GM15510 (cell line): ENCODE data around the gene BFAR.
A peak's percentile ranks its signal among the peaks of the same experiment; 100 is the strongest.

Experiments used
- POLR2A ChIP-seq: IDR thresholded peaks from 3 replicates; pipeline ENCODE4 v1.6.1; 2011; ENCODE audit warnings: borderline replicate concordance; ENCODE audit not compliant: insufficient read length; ENCODE audit errors: extremely low read depth

Gene BFAR, protein sequence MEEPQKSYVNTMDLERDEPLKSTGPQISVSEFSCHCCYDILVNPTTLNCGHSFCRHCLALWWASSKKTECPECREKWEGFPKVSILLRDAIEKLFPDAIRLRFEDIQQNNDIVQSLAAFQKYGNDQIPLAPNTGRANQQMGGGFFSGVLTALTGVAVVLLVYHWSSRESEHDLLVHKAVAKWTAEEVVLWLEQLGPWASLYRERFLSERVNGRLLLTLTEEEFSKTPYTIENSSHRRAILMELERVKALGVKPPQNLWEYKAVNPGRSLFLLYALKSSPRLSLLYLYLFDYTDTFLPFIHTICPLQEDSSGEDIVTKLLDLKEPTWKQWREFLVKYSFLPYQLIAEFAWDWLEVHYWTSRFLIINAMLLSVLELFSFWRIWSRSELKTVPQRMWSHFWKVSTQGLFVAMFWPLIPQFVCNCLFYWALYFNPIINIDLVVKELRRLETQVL

DNA sequence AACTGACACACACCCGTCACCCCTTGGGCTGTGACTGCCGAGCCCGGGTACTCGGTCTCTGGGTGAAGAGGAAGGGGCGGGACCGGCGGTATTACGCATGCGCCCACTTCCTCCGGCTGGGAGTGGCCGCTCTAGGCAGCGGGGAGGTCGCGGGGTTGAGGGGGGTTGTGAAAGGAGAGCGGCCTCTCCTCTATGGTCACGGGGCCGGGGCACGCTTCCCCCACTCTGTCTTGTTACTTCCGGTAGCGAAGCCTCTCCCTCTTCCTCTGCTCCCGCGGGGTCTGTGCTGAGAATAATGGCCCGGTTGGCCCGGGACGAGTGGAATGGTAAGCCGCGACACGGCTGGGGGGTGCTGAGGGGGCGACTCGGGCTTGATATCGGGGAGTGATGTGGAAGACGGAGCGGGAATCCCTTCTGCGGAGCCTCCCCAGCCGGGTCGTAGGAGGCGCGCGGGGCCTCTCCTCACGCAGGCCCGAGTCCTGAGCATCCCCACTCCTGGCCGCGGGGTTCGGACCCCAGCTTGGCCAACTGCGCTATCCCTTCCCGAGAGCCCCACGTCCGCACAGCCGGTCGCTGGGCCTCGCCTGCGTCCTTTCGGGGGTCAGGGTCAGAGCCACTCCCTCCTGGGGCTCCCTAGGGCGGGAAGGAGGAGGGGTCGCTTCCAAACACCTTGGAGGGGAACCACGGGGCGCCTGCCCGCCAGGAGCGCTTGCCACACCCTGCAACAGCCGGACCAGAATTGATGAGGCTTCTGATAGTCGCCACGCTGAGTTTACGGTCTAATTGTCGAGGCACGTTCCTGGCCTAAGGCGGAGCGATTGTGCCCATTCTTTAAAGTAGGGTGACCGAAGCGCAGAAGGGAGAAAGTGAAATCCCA is at the start of gene BFAR:
Gene BFAR (plus strand): TSS at position 259 of the 877 bp plus-strand sequence. CDS start 11,396 bp downstream, outside the sequence.
- TF ChIP-seq POLR2A: peak; percentile 99

DNA sequence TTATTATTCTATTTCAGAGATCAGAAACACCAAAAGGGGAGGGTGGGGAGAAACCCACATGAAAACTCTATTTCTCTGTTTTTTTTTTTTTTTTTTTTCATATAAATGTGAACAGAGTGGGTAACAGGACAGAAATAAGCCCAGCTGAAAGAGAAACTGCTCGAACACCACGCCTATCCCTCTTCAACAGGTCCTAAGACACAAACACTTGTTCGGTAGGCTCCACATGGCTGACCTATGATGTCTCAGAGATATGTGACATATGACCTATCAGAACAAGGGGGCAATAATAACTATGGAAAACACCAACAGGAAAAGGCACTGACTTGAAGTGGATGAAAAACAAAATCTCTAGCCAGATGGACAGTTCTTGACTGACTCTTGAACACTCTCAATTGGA is 47.5 kb upstream of the BFAR start:
- no peak for TF ChIP-seq POLR2A

DNA sequence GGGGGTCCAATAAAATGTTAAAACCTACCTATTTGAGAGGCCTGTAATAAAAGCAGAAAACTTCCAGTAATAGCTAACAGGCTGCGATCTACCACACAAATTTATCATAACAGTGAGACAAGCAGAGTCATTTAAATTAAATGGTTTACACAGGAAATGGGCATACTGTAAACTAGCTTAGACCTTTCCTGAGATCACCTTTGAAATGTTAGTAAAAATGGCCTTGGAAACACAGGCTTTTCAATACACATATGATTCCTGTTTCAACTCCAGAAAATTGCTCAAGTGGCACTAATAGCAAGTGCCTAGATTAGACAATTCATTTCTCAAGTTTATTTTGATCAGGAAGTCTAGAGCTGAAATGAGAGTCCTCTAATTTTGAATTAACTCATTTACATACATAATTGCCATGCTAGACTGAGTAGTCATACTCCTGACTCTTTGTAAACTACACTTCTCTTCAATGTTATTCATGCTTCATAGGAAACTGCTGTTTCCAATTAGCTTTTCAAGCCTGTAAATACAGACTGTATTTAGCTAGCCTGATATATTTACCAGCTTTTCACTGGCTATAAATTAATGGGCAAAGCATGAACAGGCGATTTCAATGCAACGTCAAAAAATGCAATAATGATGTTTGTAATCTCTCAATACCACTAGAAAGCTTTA is 46.0 kb upstream of the BFAR start:
- TF ChIP-seq POLR2A: no peak

DNA sequence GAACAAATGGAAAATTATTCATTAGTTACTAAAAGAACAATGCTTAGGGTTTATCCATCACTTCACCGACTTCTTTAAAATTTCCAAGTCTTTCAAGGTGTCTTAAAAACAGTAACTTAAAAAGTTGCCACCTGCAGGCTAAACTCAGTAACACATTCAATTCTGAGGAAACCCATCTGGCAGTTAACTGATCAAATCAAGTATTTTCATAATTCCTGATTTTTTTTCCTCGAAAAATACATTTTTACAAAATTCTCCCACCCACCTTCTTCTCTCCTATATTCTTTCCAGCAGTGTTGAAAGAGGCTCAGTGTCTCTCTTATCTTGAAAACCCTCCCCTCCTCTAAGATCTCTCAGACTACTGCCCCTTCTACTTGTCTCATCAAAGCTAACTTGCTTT is 32.6 kb upstream of the BFAR start:
- TF ChIP-seq POLR2A: no peak

DNA sequence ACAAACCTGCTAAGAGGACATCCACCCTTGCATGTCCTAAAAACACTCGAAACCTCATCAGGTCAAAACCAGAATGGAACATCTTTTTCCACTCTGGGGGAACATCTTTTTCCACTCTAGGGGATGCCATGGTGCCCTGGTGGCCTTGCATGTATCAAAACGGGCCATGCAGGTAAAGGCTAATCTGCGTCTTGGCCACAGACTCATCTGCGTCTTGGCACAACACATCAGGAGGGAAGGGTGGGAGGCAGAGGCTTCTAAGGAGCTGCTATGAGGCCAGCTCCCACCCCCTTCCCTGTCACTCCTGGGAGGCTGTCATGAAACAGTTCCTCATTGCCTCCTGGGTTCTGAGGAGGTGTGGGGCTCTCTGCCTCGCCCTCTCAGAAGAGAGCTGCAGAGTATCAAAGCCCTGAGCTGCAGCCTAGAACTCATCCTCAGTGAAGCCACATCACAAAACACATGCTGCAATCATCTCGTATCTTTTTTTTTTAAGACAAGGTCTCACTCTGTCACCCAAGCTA is 30.2 kb upstream of the BFAR start:
- no peak for TF ChIP-seq POLR2A

DNA sequence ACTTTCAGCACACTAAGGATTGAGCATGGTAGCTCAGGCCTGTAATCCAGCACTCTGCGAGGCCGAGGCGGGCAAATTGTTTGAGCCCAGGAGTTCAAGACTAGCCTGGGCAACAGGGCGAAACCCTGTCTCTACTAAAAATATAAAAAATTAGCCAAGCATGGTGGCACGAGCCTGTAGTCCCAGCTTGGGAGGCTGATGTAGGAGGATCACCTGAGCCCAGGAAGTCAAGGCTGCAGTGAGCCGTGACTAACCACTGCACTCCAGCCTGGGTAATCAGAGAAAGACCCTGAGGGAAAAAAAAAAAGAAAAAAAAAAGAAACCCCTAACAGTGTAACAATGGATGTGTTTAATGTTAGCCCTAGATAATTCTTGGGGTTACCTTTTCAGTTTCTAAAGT is 26.6 kb upstream of the BFAR start:
- TF ChIP-seq POLR2A: no peak

DNA sequence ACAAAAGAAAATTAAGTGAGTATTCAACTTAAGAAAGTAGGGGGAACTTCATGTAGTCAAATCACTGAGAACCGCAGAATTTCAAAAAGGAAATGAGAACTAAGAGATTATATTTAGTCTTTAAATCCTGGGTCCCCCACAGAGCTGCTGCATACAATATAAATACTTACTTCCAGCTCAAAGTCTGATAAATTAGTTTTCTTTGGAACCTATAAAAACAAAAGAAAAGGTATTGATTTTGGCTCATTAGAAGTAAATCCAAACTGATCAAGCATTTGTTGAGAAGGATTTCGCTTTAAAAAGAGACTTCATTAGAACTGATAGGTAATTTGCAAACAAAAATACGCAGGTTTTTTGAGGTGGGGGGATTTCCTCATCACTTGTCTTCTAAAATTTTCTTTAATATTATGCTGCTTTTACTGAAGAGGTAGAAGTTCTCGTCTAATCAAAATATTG is 24.6 kb upstream of the BFAR start:
- no peak for TF ChIP-seq POLR2A

DNA sequence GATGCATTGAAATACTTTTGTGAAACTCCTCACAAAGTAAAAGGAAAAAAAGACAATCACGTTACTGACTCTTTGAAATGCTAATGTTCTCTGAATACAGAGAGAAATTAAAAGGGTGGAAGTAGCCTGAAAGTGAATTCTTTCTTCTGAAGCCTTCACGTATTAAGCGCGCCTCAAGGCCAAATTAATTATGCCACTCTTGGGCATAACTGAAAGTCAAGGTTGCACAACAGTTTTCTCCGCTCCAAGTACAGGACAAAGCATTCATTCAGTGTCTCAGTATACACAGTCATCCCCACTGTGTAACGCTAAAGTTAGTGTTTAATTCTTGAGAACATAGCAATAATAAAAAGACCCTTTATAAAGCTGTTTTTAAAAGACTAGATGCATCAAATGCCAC is 24.1 kb upstream of the BFAR start:
- TF ChIP-seq POLR2A: no peak

DNA sequence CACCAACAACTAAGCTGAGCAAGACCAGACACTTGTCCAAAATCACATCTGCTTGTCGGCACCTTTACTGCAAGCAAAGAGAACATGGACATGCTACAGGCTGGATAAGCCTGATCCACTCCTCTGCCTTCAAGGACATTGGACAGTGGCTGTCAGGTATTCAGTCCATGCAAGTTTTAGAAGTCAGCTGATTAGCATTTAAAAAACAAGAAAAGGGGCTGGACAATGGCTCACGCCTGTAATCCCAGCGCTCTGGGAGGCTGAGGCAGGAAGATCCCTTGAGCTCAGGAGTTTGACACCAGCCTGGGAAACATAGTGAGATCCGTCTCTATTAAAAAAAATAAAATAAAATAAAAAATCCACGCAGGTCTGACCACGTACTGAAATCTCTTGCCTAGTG is 23.0 kb upstream of the BFAR start:
- no peak for TF ChIP-seq POLR2A

DNA sequence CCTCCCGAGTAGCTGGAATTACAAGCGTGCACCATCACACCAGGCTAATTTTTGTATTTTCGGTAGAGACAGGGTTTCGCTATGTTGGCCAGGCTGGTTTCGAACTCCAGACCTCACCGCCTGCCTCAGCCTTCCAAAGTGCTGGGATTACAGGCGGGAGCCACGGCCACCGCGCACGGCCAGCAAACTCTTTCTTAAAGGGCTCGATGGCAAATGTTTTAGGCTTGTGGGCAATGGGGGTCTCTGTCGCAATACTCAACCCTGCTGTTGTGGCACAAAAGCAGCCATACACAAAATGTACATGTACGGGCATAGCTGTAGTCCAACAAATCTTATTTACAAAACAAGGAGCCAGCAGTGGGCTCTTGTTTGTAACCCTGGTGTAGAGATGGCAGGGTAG is 21.1 kb upstream of the BFAR start:
- no peak for TF ChIP-seq POLR2A

DNA sequence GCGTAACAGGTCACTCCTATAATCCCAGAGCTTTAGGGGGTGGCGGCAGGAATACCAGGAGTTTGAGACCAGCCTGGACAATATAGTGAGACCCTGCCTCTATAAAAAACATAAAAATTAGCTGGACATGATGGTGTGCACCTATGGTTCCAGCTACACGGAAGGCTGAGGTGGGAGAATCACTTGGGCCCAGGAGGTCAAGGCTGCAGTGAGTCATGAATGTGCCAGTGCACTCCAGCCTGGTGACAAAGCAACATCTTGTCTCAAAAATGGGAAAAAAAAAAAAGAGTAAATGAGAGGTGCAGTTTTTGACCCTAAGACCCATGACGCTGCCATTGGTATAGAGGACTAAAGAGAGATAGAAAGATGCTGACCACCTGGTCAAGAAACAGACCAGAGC is 18.8 kb upstream of the BFAR start:
- no peak for TF ChIP-seq POLR2A

DNA sequence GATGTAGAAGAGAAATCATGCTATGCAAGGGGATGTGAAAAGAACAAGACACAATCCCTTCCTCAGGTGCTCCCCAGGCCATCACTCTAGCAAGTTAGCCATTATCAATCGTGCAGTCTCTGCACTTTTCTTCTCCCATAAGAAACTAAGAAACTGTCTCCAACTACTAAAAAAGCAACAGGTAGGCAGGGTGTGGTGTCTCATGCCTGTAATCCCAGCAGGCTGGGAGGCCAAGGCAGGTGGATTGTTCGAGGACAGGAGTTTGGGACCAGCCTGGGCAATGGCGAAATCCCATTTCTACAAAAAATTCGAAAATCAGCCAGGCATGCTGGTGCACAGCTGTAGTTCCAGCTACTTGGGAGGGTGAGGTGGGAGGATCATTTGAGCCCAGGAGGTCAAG is 16.5 kb upstream of the BFAR start:
- TF ChIP-seq POLR2A: no peak

DNA sequence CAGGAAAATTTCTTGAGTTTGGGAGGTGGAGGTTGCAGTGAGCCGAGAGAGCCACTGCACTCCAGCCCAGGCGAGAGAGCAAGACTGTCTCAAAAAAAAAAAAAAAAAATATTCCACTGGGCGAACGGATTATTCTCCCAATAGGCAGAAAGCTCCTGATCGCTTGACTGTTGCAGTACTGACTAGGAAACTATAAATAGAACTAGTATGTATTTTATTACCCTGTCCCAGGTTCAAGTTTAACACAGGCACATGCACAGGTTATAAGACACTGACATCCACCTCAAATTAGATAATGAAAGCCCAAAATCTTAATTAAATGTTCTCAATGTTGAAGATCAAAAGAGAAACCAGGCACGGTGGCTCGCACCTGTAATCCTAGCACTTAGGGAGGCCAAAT is 14.2 kb upstream of the BFAR start:
- TF ChIP-seq POLR2A: no peak

DNA sequence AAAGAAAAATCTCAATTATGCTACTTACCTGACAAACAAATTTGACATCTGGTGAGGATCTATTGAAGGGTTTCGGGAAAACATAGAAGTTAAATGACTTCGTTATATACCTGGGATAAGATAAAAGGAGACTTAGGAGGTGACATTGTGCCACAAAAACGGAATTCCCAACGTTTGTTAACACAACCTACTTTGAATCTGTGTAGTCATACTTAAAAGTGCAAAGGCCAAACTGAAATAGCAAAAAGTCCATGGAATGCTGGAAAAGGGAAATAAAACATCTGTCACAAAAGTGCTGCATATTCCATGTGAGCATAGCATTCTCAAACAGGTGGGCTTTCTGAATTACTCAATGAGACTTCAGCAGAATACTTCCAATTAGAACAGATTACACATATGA is 5.7 kb upstream of the BFAR start:
- no peak for TF ChIP-seq POLR2A
